Chondrocyte (in vitro differentiated cells): ENCODE results near the gene TREML1. TPM values are rescaled to one million over a fixed set of nuclear protein-coding genes. Genes with fewer than 3 reads are reported as not detected.

Experiments
- DNase-seq: peaks from one replicate; pipeline ENCODE4 v3.0.0; 2021; ENCODE audit warnings: mixed read lengths, low spot score
- H3K27ac Mint-ChIP-seq: one replicate; pipeline ENCODE4 v1.8.0; 2021; ENCODE audit warnings: mild to moderate bottlenecking, moderate library complexity, mixed read lengths; ENCODE audit not compliant: unreplicated experiment
- H3K27me3 Mint-ChIP-seq: 2 replicates; pipeline ENCODE4 v1.8.0; 2021; ENCODE audit warnings: low read depth, mixed read lengths
- H3K36me3 Mint-ChIP-seq: 2 replicates; pipeline ENCODE4 v1.8.0; 2021; ENCODE audit warnings: low read depth, mixed read lengths
- H3K4me1 Mint-ChIP-seq: 2 replicates; pipeline ENCODE4 v1.8.0; 2021; ENCODE audit warnings: low read depth, mild to moderate bottlenecking, mixed read lengths
- H3K4me3 Mint-ChIP-seq: one replicate; pipeline ENCODE4 v1.8.0; 2021; ENCODE audit warnings: mild to moderate bottlenecking, moderate library complexity, mixed read lengths; ENCODE audit not compliant: unreplicated experiment
- H3K9me3 Mint-ChIP-seq: 2 replicates; pipeline ENCODE4 v1.8.0; 2021; ENCODE audit warnings: low read depth, mixed read lengths
- CTCF ChIP-seq: fragments of 200-600 bp; sonication (generic); IDR thresholded peaks from 2 replicates; pipeline ENCODE4 v1.5.0; 2021; ENCODE audit warnings: antibody characterized with exemption, mild to moderate bottlenecking, moderate library complexity
- total RNA-seq: library from RNA; stranded (reverse); gene quantifications from 3 replicates; pipeline ENCODE4 v1.2.1, GENCODE V29; 2021

TREML1 gene
- total RNA-seq, 1 donor from 2014 or later: not detected

GRCh38 chr6:41171908-41172307 lies 17.8 kb upstream of the TREML1 start:
- H3K27me3 Mint-ChIP-seq: peaks cover 41% of the 10 kb centered on the region
- H3K36me3 Mint-ChIP-seq: no peaks in the 10 kb centered on the region
- H3K27ac Mint-ChIP-seq: no peak overlapping the region
- H3K4me1 Mint-ChIP-seq: no peaks in the 10 kb centered on the region
- H3K9me3 Mint-ChIP-seq: no peaks in the 10 kb centered on the region
- DNase-seq: no peak
- H3K4me3 Mint-ChIP-seq: no peak overlapping the region
- no peak for TF ChIP-seq CTCF

- no peaks in the 10 kb centered on the region for H3K36me3 Mint-ChIP-seq
- no peak overlapping the region for H3K27ac Mint-ChIP-seq
- no peak for DNase-seq
- no peak overlapping the region for H3K4me3 Mint-ChIP-seq
- no peaks in the 10 kb centered on the region for H3K4me1 Mint-ChIP-seq
- H3K9me3 Mint-ChIP-seq: no peaks in the 10 kb centered on the region
- no peak for TF ChIP-seq CTCF
- H3K27me3 Mint-ChIP-seq: peaks cover 38% of the 10 kb centered on the region
Measured at GRCh38 chr6:41170547-41171160, 16.5 kb upstream of the TREML1 start.

GRCh38 chr6:41167173-41167963 lies 13.2 kb upstream of the TREML1 start:
- H3K36me3 Mint-ChIP-seq: no peaks in the 10 kb centered on the region
- no peak for DNase-seq
- no peak overlapping the region for H3K27ac Mint-ChIP-seq
- peaks cover 40% of the 10 kb centered on the region for H3K27me3 Mint-ChIP-seq
- no peaks in the 10 kb centered on the region for H3K9me3 Mint-ChIP-seq
- H3K4me1 Mint-ChIP-seq: no peaks in the 10 kb centered on the region
- TF ChIP-seq CTCF: no peak
- H3K4me3 Mint-ChIP-seq: no peak overlapping the region

- Mint-ChIP-seq H3K36me3 (no peaks in the 10 kb centered on the region), H3K27me3 (peaks cover 34% of the 10 kb centered on the region), H3K4me1 (no peaks in the 10 kb centered on the region), H3K9me3 (no peaks in the 10 kb centered on the region), H3K4me3 (no peak overlapping the region), H3K27ac (no peak overlapping the region)
- no peak for DNase-seq
- TF ChIP-seq CTCF: no peak
Measured at GRCh38 chr6:41164551-41165120, 10.5 kb upstream of the TREML1 start.

- no peaks in the 10 kb centered on the region for H3K9me3 Mint-ChIP-seq
- no peak overlapping the region for H3K4me3 Mint-ChIP-seq
- peaks cover 34% of the 10 kb centered on the region for H3K27me3 Mint-ChIP-seq
- no peak for TF ChIP-seq CTCF
- no peaks in the 10 kb centered on the region for H3K36me3 Mint-ChIP-seq
- no peaks in the 10 kb centered on the region for H3K4me1 Mint-ChIP-seq
- no peak for DNase-seq
- H3K27ac Mint-ChIP-seq: no peak overlapping the region
Measured at GRCh38 chr6:41163419-41163717, 9.2 kb upstream of the TREML1 start.
